Kidney (tissue), 14 donors: ENCODE results near the gene HSD17B10. TPM values are rescaled to one million over a fixed set of nuclear protein-coding genes. Genes with fewer than 3 reads are reported as not detected.
A peak's percentile ranks its signal among the peaks of the same experiment; 100 is the strongest.

ENCODE experiments used
- DNase-seq, 5 donors: peaks; one replicate each; pipeline ENCODE4 v3.0.0-alpha.2; 2013 to 2020
- FAIRE-seq: peaks from 2 replicates; lab custom pipeline; 2012; peaks lifted over from hg19 to GRCh38; lab: Jason Lieb, UNC
- H3K27ac ChIP-seq, 2 donors: one replicate each; pipeline ENCODE4 v1.7.0; 2013; ENCODE audit warnings: low read depth in 2 of 2, low read length in 2 of 2, inconsistent platforms in 1 of 2
- H3K27me3 ChIP-seq: one replicate; pipeline ENCODE4 v1.7.1; 2013; ENCODE audit warnings: low read length, inconsistent platforms; ENCODE audit not compliant: control insufficient read depth, insufficient read depth
- H3K36me3 ChIP-seq, 3 donors: one replicate each; pipeline versions ENCODE4 v1.7.0 to v1.7.1; 2013; ENCODE audit warnings: low read length in 3 of 3, control low read depth in 1 of 3, inconsistent platforms in 1 of 3; ENCODE audit not compliant: insufficient read depth in 3 of 3, control insufficient read depth in 2 of 3
- H3K4me1 ChIP-seq, 3 donors: one replicate each; pipeline versions ENCODE4 v1.7.0 to v1.7.1; 2013; ENCODE audit warnings: low read length in 3 of 3, inconsistent platforms in 1 of 3, low read depth in 1 of 3; ENCODE audit not compliant: control insufficient read depth in 2 of 3, insufficient read depth in 2 of 3
- H3K4me3 ChIP-seq, 3 donors: one replicate each; pipeline versions ENCODE4 v1.7.0 to v1.8.1; 2013; ENCODE audit warnings: low read length in 3 of 3, control low read depth in 1 of 3, inconsistent platforms in 1 of 3
- H3K9ac ChIP-seq, 3 donors: one replicate each; pipeline versions ENCODE4 v1.7.0 to v1.7.1; 2013; ENCODE audit warnings: low read length in 3 of 3, control low read depth in 1 of 3, inconsistent platforms in 1 of 3
- H3K9me3 ChIP-seq, 3 donors: one replicate each; pipeline versions ENCODE4 v1.7.0 to v1.7.1; 2013; ENCODE audit warnings: low read length in 3 of 3, control low read depth in 1 of 3, inconsistent platforms in 1 of 3; ENCODE audit not compliant: control insufficient read depth in 2 of 3, insufficient read depth in 1 of 3
- CTCF ChIP-seq: IDR thresholded peaks from 3 replicates; pipeline ENCODE4 v1.5.1; 2012; ENCODE audit warnings: mild to moderate bottlenecking, moderate library complexity, borderline replicate concordance; ENCODE audit not compliant: insufficient read depth; ENCODE audit errors: extremely low read depth
- intact Hi-C: fragments of 100-400 bp; cut with DNase I; formaldehyde crosslinking; loops from one replicate; pipeline ENCODE4 v1.11.1; 2022
- polyA plus RNA-seq: library from polyadenylated mRNA; stranded (reverse); fragments of 350-450 nt; fragmentation: Illumina TruSeq; extraction: RNeasy Lipid Tissue Mini Kit (QIAGEN cat#74804); gene quantifications from one replicate; pipeline ENCODE4 v1.2.3, GENCODE V29; 2014; ENCODE audit warnings: low read depth, low replicate concordance; ENCODE audit not compliant: insufficient read depth
- total RNA-seq: library from RNA; stranded (reverse); fragmentation: NEBNext Ultra II Directional; extraction: Animal tissue kit (Norgen Biotek cat#: 25700); gene quantifications from one replicate; pipeline ENCODE4 v1.2.1, GENCODE V29; 2021
- donor health status: control.
- donor health status: control.
- donor health status: control.
- donor health status: control.
- donor health status: control.
- donor health status: DM: yes; HTN: yes; CAD: no.
- donor health status: Normal renal cell carcinoma (clear cell type).

Gene HSD17B10
- total and polyA plus RNA-seq, 2 donors from 2014 or later = 95.2 to 255 TPM

GRCh38 chrX:53481816-53482465, 47.8 kb upstream of the HSD17B10 start:
- Histone ChIP-seq H3K27me3 (peaks cover 5% of the 10 kb centered on the region), H3K27ac (no peak overlapping the region), H3K9me3 (no peaks in the 10 kb centered on the region), H3K36me3 (no peaks in the 10 kb centered on the region), H3K4me3 (no peak overlapping the region), H3K4me1 (no peaks in the 10 kb centered on the region), H3K9ac (no peak overlapping the region)
- FAIRE-seq (no peak), DNase-seq (peak in 4 of 5 donors; percentile 38 to 77 (median 69))
- intact Hi-C loops = no loop called here
- TF ChIP-seq CTCF = peak; percentile 32

DNA sequence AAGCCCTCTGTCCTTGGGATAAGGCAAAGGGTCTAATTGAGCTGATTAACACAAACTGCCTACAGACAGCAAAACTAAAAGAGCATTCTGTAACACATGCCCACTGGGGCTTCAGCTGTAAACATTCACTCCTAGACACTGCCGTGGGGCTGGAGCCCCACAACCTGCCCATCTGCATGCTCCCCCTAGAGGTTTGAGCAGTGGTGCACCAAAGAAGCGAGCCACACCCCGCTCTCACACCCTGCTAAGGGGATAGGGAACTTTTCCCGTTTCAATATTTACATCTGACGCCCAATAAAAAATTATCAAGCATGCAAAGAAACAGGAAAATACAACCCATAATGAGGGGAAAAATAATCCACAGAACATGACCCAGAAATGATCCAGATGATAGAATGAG, 46.9 kb upstream of the HSD17B10 start:
- Histone ChIP-seq H3K9ac (no peak overlapping the region), H3K4me3 (no peak overlapping the region), H3K4me1 (no peaks in the 10 kb centered on the region), H3K36me3 (no peaks in the 10 kb centered on the region), H3K27me3 (peaks cover 7% of the 10 kb centered on the region), H3K27ac (no peak overlapping the region), H3K9me3 (no peaks in the 10 kb centered on the region)
- DNase-seq = no peak
- intact Hi-C loops = no loop called here
- no peak for FAIRE-seq
- no peak for TF ChIP-seq CTCF

GRCh38 chrX:53479301-53479700, 45.1 kb upstream of the HSD17B10 start:
- Histone ChIP-seq H3K9me3 (no peaks in the 10 kb centered on the region), H3K36me3 (no peaks in the 10 kb centered on the region), H3K9ac (no peak overlapping the region), H3K4me1 (no peaks in the 10 kb centered on the region), H3K4me3 (no peak overlapping the region), H3K27ac (no peak overlapping the region), H3K27me3 (peaks cover 5% of the 10 kb centered on the region)
- no peak for TF ChIP-seq CTCF
- no peak for DNase-seq
- intact Hi-C loops = no loop called here
- no peak for FAIRE-seq

DNA sequence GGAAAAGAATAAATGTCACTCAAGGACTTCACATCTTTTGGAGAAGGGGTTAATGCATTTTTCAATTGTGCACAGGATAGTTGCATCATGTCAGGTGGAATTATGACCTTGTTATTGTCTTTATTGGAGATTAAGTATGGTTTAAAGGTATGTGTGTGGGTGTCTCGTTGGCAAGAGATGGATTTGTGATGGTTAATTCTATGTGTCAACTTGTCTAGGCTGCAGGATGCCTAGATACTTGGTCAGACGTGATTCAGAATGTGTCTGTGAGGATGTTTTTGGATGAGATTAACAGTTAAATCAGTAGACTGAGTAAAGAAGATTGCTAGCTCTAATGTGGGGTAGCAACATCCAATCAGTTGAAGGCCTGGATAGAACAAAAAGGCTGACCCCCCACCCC, 42.2 kb upstream of the HSD17B10 start:
- no peak for TF ChIP-seq CTCF
- Histone ChIP-seq H3K4me1 (no peaks in the 10 kb centered on the region), H3K9ac (no peak overlapping the region), H3K27ac (no peak overlapping the region), H3K4me3 (no peak overlapping the region), H3K27me3 (peaks cover 10% of the 10 kb centered on the region), H3K9me3 (no peaks in the 10 kb centered on the region), H3K36me3 (no peaks in the 10 kb centered on the region)
- intact Hi-C loops = no loop called here
- DNase-seq = no peak
- FAIRE-seq = no peak
